SW480 (cell line): ENCODE results near the gene BEST4.
A peak's percentile ranks its signal among the peaks of the same experiment; 100 is the strongest.
"Not testable (repeated sequence)": the region's sequence is repeated elsewhere in the genome, so short reads cannot be mapped to it uniquely, and the experiment has no call there.

Source experiments
- DNase-seq: peaks from one replicate; pipeline ENCODE4 v3.0.0-alpha.2; 2016; ENCODE audit warnings: low spot score

The BEST4 gene

DNA sequence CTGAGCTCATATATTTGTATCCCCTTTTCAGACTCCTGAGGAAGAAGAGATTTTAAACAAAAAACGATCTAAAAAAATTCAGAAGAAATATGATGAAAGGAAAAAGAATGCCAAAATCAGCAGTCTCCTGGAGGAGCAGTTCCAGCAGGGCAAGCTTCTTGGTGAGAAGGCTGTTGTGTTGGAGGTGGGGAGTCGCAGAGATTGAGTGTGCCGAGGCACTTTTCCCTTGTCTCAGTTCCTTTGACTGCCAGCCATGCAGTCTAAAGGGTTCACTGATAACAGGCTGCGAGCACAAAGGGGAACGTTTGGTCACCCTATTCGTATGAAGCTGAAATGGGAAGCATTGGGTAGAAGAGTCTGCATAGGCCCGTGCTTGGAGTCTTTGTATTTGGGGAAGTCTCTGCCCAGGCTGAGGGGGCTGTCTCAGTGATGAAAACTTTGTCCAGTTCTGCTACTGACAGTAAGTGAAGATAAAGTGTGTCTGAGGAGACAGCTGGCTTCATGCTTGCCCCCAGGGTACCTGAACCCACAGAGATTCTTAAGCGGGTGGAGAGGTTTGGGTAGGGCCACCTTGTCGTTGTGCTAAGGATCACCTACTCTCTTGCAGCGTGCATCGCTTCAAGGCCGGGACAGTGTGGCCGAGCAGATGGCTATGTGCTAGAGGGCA lies 9.9 kb downstream of the BEST4 start:
- no peak for DNase-seq

DNA sequence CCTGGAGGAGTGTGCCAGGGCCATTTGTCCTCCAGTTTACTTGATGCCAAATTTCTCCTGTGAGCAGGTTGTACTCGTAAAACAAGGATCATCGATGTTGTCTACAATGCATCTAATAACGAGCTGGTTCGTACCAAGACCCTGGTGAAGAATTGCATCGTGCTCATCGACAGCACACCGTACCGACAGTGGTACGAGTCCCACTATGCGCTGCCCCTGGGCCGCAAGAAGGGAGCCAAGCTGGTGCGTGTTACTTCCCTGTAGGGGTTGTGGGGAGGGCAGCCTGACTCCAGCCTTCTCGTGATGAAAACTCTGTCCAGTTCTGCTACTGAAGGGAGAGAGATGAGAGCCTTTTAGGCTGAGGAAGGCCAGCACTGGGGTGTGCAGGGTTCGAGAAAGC lies 10.4 kb downstream of the BEST4 start:
- no peak for DNase-seq

DNA sequence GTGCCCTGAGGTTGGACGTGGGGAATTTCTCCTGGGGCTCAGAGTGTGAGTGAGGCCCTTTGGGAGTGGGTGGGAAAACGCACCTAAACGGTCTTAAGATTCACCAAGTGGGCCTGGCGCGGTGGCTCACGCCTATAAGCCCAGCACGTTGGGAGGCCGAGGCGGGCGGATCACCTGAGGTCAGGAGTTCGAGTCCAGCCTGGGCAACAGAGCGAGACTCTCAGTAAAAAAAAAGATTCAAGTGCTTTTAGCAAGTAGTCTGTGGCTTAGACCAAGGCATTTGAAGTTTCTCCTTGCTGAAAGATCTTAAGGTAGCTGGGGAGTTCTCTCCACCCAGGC lies 11.3 kb downstream of the BEST4 start:
- no peak for DNase-seq

DNA sequence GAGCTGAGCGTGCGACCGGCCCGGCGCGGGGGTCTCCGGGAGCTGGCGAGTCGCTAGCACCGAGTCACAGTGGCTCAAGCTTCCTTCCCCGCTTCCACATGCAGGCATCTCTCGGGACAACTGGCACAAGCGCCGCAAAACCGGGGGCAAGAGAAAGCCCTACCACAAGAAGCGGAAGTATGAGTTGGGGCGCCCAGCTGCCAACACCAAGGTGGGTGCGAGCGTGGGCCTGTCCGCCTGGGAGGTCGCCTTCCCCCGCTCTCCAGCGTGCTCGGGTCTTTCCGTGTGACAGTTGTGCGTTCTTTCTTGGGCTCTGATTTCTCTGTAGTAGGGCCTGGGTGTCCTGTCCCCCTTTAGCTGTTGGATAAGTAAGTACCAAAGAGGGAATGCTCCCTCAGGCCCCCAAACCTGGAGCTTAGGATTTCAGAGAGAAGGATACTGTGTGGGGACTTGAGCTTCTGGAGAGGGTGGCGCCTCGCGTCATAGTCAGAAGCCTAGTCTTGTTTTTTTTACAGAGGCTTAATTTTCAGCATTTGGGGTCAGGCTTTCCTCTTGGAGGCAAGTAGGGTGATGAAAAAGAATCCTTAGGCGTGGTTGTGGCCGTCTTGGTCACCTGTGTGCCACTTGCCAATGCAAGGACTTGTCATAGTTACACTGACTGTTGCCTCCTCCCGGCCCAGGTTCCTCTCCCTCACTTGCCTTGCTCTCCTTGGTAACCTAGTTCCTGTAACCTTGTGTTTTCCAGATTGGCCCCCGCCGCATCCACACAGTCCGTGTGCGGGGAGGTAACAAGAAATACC lies 11.8 kb downstream of the BEST4 start:
- no peak for DNase-seq

DNA sequence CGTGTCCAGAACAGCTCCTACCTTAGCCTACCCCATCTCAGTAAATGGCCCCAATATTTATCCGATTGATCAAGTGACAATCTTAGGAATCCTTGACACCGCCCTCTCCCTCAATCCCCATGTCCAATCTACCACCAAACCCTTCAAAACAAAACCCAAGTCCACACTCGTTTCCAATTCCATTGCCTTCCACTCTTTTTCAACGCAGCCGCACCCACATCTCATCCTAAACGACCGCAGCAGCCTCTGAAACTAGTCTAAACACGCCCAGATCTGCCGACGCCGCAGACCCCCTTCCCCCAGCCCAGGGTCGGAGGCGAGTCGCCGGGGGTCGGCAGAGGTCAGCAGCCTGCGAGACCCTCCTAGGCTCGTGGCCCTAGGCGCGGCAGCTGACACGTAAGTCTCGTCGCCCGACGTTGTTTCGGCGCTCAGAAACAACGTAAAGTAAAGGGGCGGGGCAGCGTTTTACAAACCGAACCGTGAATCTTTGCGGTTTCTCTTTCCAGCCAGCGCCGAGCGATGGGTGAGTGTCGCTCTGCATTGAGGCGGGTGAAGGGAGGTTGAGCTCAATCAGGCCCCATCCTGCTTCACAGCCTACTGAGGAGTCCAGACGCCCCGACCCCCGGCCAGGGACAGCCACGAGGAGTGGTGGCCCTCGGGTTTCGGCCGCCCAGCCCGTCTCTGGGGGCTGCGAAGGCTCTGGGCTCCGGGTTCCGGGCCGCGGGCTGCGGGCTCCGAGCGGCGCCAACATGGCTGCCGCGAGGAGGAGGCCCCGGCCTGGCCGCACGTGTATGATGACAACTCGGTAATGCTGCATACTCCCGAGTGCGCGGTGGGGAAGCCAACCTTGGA lies 12.7 kb downstream of the BEST4 start, which contains the start of gene RPS8:
Gene RPS8, plus strand, starts transcription at position 463 of the 852 bp plus-strand sequence. Its CDS starts 57 bp downstream, at position 520.
- peak; percentile 90 for DNase-seq

DNA sequence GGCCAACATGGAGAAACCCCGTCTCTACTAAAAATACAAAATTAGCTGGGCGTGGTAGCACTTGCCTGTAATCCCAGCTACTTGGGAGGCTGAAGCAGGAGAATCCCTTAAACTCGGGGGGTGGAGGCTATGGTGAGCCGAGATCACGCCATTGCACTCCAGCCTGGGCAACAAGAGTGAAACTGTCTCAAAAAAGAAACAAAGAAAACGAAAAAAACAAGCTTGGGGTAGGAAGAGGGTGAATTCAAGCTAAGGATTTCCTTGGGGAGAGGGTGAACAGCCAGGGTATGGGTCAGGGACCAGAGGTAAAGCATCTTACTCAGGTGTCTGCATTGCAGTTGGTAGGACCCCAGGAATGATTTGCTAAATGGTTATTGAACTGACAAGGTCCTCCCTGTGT lies 21.5 kb downstream of the BEST4 start:
- DNase-seq, result not testable (repeated sequence)

DNA sequence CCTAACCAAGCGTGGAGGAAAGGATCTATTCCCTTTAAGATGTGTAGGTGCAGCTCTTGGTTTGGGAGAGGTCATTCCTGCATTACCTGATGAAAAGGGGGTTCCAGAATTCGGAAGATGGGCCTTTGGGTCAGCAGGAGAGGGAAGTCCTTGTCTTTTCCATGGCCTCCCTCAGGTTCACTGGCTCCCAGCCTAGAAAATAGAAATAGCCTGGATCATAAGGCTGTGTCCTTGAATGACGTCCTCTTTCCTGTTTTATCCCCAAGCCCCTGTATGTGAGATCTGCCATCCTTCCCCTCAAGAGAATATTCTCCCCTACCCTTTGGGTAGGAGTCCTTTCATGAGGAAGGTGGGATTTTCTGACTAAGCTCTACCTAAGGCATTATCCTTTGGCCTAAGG lies 27.1 kb downstream of the BEST4 start:
- no peak for DNase-seq

DNA sequence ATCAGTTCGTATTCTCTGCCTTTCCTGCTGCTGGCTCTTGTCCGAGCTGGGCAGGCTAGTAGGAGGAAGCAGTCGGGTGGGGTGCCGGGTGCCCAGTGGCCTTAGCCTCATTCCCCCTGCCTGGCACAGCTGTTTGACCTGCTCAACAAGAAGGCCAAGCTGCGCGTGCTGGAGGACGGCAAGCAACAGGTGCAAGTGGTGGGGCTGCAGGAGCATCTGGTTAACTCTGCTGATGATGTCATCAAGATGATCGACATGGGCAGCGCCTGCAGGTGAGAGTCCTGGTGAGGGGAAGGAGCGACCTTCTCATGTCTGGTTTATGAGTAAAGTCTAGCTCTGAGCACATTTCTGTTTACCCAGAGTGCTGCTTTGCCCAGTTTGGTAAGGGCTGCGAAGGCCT lies 28.9 kb downstream of the BEST4 start:
- DNase-seq, result no peak

DNA sequence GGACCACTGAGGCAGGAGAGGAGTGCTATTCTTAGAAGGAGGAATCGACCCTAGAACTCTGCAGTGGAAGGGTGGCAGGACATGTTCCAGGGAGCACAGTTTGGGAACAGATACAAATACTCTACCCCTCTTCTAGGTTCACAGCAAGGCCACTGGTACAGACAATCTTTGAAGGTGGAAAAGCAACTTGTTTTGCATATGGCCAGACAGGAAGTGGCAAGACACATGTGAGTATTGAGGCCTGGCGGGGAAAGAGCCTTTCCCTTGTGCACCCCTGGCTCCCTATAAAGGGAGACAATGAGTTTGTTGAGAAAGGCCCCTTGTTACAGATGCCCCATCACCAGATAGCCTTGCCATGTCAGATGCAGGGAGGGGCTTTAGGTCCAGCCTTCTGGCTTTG lies 30.6 kb downstream of the BEST4 start:
- no peak for DNase-seq

DNA sequence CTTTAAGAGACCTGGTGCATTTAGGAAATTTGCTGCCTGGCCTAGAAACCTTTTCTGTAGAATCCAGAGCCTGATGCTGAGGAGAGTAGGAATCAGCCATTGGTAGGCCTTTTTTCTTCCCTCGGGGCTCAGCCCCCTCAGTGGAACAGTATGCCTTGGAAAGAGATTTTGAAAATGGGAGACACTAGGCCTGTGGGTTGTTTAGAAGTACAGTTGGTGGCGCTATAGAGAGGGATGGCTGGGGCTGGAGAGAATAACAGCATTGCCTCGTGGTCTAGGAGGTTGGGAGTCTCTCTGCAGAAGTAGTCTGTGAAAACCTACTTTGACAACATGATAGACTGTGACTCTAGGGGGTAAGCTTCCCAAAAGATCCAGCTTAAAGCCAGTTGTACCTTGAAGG lies 40.1 kb downstream of the BEST4 start:
- no peak for DNase-seq

DNA sequence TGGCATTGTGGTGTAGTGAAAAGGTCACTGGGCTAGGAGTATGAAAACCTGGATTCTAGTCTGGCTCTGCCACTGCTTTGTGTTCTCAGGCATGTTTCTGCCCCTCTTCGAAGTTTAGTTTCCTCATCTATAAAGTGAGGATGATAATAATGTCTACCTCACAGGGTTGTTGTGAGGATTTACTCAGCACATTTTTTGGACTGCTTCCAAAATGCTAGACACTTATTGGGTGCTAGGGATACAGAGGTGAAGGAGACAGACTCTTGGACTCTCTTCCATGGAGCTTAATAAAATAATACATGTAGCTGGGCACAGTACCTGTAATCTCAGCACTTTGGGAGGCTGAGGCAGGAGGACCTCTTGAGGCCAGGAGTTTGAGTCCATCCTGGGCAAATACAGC lies 44.8 kb downstream of the BEST4 start:
- no peak for DNase-seq

DNA sequence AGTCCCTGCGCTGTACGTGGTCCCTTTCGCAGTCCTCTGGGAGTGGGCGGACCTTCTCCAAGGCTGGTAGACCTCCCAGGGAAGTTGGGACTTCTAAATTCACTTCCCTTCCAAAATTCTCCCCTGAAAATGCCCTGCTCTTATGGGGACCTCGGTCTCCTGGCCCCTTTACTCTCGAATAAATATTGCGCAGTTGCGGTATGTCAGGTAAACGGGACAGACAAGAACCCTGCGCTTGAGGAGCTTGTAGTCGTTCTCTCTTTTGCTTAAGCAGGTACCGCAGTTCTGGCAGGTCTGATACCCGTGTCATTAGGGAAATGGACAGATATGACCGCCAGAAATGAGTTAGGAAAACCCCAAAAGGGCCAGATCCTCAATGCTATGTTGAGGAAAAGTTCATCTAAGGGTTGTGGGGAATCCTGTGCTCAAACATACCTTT lies 47.8 kb downstream of the BEST4 start:
- DNase-seq, result no peak

DNA sequence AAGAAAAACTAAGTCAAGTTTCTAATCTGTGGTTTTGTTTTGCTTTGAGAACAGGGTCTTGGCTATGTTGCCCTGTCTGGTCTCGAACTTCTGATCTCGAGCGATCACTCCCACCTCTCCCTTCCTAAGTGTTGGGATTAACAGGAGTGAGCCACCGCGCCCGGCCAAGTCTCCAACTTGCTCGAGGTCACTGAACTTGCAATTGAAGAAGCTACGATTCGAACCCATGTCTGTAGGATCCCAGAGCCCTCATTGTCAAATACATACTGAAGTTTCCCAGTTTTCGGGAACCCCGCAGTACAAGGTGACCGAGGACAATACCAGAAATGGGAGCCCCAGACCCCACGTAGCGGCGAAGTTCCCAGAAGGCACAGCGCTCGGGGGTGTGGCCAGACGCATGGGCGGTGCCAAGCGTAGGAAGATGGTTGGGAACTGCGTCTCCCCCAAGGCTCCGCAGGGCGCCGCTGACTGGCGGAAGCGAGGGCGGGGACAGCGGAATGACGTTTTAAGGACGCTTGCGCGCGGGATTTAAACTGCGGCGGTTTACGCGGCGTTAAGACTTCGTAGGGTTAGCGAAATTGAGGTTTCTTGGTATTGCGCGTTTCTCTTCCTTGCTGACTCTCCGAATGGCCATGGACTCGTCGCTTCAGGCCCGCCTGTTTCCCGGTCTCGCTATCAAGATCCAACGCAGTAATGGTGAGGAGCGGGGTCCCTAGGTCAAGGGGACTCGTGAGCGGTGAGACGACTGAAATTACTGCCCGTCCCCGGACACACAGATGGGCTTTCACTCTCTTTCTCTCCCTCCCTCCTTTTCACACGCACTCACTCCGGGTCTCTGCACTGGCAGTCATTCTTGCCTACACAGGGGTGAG lies 48.4 kb downstream of the BEST4 start, which contains the start of gene KIF2C:
Gene KIF2C, plus strand, starts transcription at position 531 of the 872 bp plus-strand sequence. Its CDS starts 96 bp downstream, at position 627.
- peak; percentile 96 for DNase-seq

DNA sequence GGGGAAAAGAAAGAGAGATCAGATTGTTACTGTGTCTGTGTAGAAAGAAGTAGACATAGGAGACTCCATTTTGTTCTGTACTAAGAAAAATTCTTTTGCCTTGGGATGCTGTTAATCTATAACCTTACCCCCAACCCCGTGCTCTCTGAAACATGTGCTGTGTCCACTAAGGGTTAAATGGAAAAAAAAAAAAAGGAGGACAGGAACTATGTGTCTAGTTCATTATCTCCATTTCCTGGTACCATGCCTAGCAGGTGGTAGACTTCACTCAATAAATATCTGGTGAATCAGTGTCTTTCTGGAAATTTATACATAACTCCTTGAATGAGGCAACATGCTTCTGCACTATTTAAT lies 49.0 kb downstream of the BEST4 start:
- not testable (repeated sequence) for DNase-seq

DNA sequence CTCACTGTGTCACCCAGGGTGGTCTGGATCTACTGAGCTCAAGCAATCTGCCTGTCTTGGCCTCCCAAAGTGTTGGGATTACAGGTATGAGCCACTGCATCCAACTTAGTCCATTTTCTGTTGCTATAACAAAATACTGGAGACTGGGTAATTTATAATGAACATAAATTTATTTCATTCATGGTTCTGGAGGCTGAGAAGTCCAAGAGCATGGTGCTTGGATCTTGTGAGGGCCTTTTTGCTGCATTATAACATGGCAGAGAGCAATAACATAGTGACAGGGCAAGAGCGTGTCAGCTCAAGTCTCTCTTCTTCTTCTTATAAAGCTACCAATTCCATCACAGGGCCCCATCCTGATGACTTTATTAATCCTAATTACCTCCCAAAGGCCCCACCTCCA lies 52.0 kb downstream of the BEST4 start:
- DNase-seq, result no peak

DNA sequence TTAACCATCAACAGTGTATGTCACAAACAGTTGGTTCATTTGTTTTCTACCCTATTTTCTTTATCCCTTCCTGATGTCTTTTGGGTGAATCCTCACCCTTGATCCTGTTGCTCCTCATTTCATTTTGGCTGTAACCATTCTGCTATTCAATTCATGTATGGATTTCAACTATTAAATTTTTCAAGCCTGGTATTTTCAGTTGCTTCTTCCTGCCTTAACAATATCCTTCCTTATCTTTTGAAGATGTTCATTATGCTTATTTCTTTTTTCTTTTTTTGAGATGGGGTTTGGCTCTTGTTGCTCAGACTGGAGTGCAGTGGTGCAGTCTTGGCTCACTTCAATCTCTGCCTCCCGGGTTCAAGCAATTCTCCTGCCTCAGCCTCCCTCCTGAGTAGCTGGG lies 54.2 kb downstream of the BEST4 start:
- no peak for DNase-seq
